SKM-1 treated with dmso at 0.1 percent for 144 hours (cell line): ENCODE data around the gene WFDC11.
"Not testable (repeated sequence)": the region's sequence is repeated elsewhere in the genome, so short reads cannot be mapped to it uniquely, and the experiment has no call there.

Experiments used
- DNase-seq: peaks from one replicate; lab custom pipeline; 2025; ENCODE audit not compliant: unreplicated experiment; lab: John Stamatoyannopoulos, UW

The WFDC11 gene

GRCh38 chr20:45670139-45670538 lies at the start of gene WFDC11:
TSS of gene WFDC11 (minus strand) at chr20:45670239. CDS start at chr20:45650600, 19,639 bp downstream.
- no peak for DNase-seq

- not testable (repeated sequence) for DNase-seq
These were observed 46.2 kb upstream of the WFDC11 start for GRCh38 chr20:45716141-45716688.

- no peak for DNase-seq
These were observed 35.1 kb upstream of the WFDC11 start, which contains the start of gene WFDC10B for GRCh38 chr20:45704969-45705637. TSS of gene WFDC10B (minus strand) at chr20:45705019. CDS start at chr20:45685992, 19,027 bp downstream.

GRCh38 chr20:45701873-45702272 lies 31.8 kb upstream of the WFDC11 start, which contains the start of gene WFDC13:
TSS of gene WFDC13 (plus strand) at chr20:45702038. CDS start at chr20:45702124, 86 bp downstream.
- DNase-seq, result no peak

- DNase-seq, result no peak
These were observed 31.1 kb upstream of the WFDC11 start for GRCh38 chr20:45701104-45701503.

- DNase-seq, result no peak
These were observed 25.5 kb upstream of the WFDC11 start for GRCh38 chr20:45695496-45695895.

- not testable (repeated sequence) for DNase-seq
These were observed 23.3 kb upstream of the WFDC11 start for GRCh38 chr20:45693346-45693745.

- DNase-seq, result no peak
These were observed 15.9 kb upstream of the WFDC11 start for GRCh38 chr20:45685896-45686295.

- no peak for DNase-seq
These were observed 9.6 kb upstream of the WFDC11 start for GRCh38 chr20:45679650-45680049.

- DNase-seq, result no peak
These were observed 2.7 kb upstream of the WFDC11 start for GRCh38 chr20:45672765-45673164.

- DNase-seq, result not testable (repeated sequence)
These were observed 13.0 kb downstream of the WFDC11 start for GRCh38 chr20:45657038-45657437.

GRCh38 chr20:45651726-45652125 lies 18.3 kb downstream of the WFDC11 start:
- not testable (repeated sequence) for DNase-seq

- no peak for DNase-seq
These were observed 20.7 kb downstream of the WFDC11 start for GRCh38 chr20:45649312-45649863.

- DNase-seq, result no peak
These were observed 22.5 kb downstream of the WFDC11 start for GRCh38 chr20:45647441-45648050.

- no peak for DNase-seq
These were observed 23.2 kb downstream of the WFDC11 start for GRCh38 chr20:45646875-45647274.

GRCh38 chr20:45645869-45646268 lies 24.2 kb downstream of the WFDC11 start:
- DNase-seq, result not testable (repeated sequence)

- not testable (repeated sequence) for DNase-seq
These were observed 29.0 kb downstream of the WFDC11 start for GRCh38 chr20:45641076-45641475.

- DNase-seq, result no peak
These were observed 30.4 kb downstream of the WFDC11 start for GRCh38 chr20:45639687-45640086.

GRCh38 chr20:45636513-45636912 lies 33.5 kb downstream of the WFDC11 start:
- DNase-seq, result no peak

- DNase-seq, result no peak
These were observed 38.9 kb downstream of the WFDC11 start, which contains the start of gene WFDC9 for GRCh38 chr20:45631184-45631583. TSS of gene WFDC9 (minus strand) at chr20:45631284. CDS start at chr20:45610181, 21,103 bp downstream.

GRCh38 chr20:45630371-45630770 lies 39.7 kb downstream of the WFDC11 start:
- no peak for DNase-seq
